ENCODE data around the gene ZNF714.

ZNF714 gene

DNA sequence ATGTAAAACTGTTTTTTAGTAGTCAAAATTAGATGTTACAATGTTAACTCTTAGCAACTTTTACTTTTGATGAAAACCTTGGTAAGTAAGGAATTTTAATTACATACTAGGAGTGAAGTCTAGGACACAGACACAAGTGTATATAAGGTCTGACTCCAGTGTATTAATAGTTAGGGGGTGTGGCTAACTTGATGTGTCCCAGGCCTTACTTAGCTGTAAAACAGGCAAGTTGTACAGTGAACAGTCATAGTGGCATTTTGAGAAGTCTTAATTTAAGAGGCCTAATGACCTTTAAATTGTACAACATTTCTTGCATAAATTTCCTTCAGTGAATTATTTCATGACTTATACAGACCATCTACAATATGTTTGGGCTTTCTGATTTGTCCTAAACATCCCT lies 66.7 kb downstream of the ZNF714 start:
- TF ChIP-seq, protein P1, sequence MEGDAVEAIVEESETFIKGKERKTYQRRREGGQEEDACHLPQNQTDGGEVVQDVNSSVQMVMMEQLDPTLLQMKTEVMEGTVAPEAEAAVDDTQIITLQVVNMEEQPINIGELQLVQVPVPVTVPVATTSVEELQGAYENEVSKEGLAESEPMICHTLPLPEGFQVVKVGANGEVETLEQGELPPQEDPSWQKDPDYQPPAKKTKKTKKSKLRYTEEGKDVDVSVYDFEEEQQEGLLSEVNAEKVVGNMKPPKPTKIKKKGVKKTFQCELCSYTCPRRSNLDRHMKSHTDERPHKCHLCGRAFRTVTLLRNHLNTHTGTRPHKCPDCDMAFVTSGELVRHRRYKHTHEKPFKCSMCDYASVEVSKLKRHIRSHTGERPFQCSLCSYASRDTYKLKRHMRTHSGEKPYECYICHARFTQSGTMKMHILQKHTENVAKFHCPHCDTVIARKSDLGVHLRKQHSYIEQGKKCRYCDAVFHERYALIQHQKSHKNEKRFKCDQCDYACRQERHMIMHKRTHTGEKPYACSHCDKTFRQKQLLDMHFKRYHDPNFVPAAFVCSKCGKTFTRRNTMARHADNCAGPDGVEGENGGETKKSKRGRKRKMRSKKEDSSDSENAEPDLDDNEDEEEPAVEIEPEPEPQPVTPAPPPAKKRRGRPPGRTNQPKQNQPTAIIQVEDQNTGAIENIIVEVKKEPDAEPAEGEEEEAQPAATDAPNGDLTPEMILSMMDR (IDR thresholded peaks at IDR 0.05): no peak

DNA sequence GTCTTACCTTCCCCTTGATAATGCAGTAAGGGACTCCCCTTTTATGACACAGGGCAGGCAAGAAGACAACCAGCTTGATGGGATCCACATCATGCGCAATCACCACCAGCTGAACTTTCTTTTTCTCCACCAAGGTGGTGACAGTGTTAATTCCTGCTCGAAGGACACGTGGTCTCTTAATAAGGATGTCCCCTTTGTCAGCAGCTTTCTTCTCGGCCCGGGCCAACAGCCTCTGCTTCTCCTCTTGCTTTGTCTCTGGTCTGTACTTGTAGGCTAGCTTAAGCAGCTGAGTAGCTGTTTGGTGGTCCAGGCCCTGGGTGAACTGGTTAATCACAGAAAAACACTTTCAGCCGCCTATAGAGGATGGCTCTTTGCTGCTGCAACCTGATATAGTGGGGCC lies 67.9 kb downstream of the ZNF714 start:
- TF ChIP-seq, protein P1 (IDR thresholded peaks at IDR 0.05): no peak

DNA sequence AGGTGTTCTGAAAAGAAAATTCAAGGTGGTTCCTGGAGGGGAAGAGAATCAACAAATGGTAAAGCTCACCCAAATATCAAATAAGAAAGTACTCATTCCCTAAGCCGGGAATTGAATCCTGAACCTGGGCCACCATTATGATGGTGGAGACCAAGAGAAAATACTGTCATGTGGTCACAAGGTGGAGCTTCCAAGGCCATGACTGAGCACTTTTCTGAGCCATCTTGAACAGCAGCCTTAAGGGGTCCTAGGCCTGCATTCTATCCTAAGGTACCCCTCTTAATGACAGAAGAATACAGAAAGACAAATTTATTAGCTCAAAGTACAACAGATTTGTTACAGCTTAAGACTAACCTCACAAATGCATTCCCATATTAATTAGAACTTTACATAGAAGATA lies 69.5 kb downstream of the ZNF714 start:
- TF ChIP-seq, protein P1 (IDR thresholded peaks at IDR 0.05): no peak

DNA sequence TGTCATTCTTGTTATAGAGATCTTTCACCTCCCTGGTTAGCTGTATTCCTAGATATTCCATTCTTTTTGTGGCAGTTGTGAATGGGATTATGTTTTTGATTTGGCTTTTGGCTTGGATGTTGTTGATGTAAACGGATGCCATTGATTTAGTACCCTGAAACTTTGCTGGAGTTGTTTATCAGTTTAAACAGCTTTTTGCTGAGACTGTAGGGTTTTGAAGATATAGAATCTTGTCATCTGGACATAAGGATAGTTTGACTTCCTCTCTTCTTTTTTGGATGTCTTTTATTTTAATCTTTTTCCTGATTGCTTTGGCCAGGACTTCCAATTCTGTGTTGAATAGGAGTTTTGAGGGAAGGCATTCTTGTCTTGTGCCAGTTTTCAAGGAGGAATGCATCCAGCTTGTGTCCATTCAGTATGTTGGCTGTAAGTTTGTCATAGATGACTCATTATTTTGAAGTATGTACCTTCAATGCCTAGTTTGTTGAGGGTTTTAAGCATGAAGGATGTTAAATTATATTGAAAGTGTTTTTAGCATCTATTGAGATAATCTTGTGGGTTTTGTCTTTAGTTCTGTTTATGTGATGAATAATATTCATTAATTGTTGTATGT lies 76.6 kb downstream of the ZNF714 start:
- TF ChIP-seq, protein P1 (IDR thresholded peaks at IDR 0.05): no peak

DNA sequence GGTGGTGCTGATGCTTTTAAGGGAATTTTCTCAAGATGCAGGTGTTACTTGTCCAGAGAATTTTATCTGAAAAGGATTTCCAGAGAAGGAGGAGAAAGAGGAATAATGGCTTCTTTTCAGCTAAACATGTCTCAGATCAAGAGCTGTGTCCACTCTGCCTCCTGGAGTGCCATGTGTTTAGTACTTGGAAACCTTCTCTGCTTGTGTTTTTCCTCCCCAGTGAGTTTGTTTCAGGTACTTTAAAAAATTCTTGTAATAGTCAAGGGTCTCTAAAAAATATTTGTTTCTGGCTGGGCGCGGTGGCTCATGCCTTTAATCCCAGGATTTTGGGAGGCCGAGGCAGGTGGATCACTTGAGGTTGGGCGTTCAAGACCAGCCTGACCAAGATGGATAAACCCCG lies 82.5 kb downstream of the ZNF714 start:
- TF ChIP-seq, protein P1 (IDR thresholded peaks at IDR 0.05): no peak

DNA sequence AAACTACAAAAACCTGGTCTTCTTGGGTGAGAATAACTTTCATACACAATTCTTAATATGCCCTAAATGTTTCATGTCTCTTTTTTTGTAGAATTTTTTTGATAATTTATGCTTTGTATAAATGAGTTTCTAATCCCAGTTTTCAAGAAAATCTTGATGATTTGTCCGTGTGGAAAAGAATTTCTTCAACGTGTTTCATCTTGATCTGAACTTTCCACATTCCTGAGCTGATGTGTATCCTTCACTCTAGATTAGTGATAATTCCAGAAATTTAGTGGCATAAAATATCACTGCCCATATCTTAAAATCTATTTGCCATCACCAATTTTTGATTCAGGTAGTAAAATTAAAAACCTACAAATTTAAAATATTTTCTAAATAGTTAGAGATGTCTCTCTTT lies 84.4 kb downstream of the ZNF714 start:
- TF ChIP-seq, protein P1 (IDR thresholded peaks at IDR 0.05): no peak
